ENCODE measurements around the gene CACNA1A.
"Not testable (repeated sequence)": the region's sequence is repeated elsewhere in the genome, so short reads cannot be mapped to it uniquely, and the experiment has no call there.

The CACNA1A gene

GRCh38 chr19:13420780-13421179, 85.5 kb downstream of the CACNA1A start:
- DNase-seq: no peak

DNA sequence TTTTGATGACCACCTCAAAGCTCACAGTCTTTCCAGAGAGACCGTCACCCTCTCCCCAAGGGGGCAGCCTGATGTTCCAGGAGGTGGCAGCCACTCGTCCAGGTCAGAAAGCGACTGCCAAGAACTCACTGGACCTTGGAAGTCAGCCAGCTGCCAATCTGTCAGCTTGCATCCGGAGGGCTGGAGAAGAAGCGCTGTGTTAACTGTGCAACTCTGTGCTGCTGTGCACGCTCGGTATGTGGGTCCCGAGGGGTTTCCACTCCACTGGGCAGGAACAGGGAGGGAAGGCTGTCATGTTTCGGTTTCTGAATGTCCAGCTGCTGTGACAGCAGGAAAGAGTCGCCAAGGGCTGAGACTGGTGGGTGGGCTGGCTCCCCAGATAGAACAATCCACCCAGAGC, 89.2 kb downstream of the CACNA1A start:
- DNase-seq: no peak

DNA sequence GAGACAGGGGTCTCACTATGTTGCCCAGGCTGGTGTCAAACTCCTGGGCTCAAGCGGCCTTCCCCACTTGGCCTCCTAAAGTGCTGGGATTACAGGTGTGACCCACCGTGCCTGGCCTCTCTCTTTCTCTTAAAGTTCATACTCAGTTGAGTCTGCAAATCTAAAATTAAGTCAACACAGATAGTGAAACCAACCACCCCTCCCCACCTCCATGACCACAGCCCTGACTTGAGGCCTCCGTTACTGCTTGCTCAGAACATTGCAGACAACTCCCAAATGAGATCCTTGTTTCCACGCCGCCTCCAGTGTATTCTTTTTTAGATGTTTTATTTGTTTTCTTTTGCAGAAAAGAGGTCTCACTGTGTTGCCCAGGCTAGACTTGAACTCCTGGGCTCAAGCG, 94.4 kb downstream of the CACNA1A start:
- no peak for DNase-seq

DNA sequence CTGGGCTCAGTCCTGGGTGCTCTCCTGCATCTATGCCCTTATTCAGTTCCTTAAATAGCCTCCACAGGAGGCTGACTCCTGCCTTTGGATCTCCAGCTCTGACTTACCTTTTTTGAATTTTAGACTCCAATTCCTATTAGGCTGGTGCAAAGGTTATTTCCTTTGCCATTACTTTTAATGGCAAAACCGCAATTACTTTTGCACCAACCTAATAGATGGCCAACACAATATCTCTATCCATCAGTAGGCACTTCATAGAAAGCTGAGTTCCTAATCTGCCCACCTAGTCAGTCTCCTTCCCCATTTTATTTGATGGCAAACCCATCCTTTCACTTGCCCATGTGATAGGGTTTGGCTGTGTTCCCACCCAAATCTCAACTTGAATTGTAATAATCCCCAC, 95.3 kb downstream of the CACNA1A start:
- DNase-seq: no peak

- no peak for DNase-seq
Measured at GRCh38 chr19:13408889-13409518, 97.3 kb downstream of the CACNA1A start.

DNA sequence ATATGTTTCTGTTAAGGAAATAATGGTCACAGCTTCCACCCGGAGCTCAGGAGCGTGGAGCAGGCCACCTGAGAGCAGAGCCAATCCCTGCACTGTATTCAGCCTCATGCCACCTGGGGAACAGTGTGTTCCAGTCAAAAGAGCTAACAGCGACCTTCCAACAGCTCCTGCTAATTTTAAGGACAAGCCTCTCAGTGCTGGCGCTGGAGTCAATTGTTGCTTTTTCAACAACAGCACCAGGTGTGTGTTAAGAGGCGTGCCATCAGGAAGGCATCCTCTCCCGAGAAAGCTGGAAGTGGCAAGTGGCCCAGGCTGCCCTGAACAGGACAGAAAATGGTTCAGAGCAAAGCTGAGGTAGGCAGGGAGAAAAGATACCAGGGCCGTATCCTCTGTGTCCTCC, 102.0 kb downstream of the CACNA1A start:
- DNase-seq: no peak

GRCh38 chr19:13401388-13401787, 104.9 kb downstream of the CACNA1A start:
- DNase-seq: no peak

DNA sequence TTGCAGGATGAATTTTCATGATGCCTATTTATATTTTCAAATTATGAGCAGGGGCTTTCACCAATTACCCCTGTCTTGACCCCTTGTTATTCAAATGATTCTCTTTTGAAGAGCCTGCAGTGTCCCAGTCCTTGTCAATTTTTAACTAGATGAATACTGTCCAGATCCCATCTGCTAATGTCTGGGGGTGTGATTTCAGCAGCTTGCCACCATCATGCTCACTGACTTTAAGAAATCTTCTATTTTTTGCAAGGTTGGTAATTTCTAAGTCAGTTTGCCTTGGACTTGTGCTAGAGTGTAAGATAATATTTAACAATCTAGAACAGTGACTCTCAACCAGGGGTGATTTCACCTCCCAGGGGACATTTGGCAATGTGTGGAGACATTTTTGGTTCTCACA, 106.0 kb downstream of the CACNA1A start:
- no peak for DNase-seq

DNA sequence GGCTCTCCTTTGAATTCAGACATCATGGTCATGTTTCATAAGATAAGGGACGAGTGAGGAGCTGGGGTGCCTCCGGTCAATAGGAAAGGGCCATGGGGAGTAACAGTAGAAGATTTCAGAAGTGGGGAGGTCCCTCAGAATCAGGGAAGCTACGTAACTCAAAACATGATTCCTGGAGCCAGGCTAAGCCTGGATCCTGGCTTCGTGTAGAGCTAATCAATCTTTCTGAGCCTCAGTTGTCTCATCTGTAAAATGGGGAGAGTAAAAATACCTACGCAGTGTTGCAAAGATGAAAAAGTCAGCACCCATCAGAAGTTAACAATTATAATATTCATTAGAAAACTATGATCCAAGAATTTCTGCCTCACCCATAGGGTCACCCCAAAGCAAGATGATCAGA, 106.5 kb downstream of the CACNA1A start:
- no peak for DNase-seq

- DNase-seq: no peak
Measured at GRCh38 chr19:13398780-13399726, 107.2 kb downstream of the CACNA1A start.

- no peak for DNase-seq
Measured at GRCh38 chr19:13398182-13398581, 108.1 kb downstream of the CACNA1A start.

DNA sequence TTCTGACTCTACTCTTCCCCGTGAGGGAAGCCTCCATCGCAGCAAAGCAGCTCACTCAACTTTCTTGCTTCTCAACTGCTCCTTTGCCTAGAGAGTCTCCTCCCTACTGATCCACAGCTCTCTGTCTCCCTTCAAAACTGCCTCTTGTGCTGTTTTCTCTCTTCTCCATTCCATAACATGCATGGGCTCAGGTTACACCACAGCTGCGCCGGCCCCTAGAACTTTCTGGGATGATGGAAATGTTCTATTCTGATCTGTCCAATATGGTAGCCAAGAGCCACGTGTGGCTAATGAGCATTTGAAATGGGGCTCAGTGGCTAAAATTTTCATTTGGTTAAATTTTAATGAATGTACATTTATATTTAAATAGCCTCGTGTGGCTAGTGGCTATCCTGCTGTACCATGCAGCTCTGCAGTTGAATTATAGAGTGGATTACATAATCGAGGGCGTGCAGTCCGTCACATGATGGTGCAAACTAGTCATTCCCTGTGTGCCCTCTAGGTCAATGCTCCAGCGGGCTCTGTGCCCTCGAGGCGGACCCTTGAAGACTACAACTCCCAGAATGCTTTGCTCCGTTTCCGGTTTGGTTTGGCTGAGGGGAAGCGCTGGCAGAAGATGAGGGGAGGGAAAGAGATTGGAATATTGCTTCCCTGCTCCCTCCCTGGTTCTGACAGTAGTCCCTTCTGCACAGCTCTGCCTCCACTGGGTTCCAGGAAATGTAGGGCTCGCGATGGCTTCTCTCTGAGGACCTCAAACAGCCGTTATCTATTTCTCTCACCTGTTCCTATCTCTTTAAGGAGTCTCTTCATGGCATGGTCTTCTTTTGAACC, 109.8 kb downstream of the CACNA1A start:
- DNase-seq: no peak

- no peak for DNase-seq
Measured at GRCh38 chr19:13382633-13382938, 123.7 kb downstream of the CACNA1A start.

GRCh38 chr19:13381827-13382632, 124.2 kb downstream of the CACNA1A start:
- no peak for DNase-seq

DNA sequence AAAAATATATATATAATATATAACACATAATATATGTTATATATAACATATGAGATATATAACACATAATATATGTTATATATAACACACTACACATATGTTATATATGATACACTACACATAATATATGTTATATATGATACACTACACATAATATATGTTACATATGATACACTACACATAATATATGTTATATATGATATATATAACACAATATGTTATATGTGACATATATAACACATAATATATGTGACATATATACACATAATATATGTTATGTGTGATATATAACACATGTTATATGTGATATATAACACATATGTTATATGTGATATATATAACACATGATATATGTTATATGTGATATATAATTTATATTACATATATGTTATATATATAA, 129.7 kb downstream of the CACNA1A start:
- no peak for DNase-seq

DNA sequence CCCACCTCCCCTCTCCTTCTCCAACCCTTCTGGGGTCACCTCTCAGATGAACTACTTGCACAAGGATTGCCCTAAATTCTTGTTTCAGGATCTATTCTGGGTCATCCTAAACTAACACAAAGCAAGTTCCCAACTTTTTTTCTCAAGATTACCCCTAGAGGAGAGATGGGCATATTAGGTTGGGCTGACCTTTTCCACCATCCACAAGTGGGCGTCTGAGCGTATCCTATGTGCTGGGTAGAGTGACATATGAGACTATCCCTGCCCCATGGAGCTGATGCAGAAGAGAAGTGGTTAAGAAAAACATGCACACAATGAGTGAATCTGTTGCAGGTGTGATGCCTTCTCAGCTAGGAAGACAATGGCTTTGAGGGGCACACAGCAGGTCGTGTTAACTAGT, 132.7 kb downstream of the CACNA1A start:
- no peak for DNase-seq

DNA sequence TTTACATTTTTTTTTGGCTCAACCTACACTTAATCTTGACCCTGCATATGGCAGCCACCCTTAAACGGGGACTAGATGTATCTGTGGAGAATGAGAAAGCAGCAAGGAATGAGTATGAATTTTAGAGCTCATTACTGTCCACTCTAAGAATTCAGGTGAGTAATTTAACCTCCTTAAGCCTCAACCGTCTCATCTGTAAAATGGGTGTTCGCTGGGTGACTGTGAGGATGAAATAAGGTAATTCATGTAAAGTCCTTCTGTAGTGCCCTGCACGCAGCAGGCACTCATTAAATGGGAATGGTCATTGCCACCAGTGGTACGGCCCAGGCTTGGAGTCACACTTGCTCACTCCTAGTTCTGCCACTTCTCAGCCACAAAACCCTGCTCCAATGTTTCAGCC, 135.3 kb downstream of the CACNA1A start:
- DNase-seq: no peak

GRCh38 chr19:13366529-13367143, 139.6 kb downstream of the CACNA1A start:
- DNase-seq: no peak

DNA sequence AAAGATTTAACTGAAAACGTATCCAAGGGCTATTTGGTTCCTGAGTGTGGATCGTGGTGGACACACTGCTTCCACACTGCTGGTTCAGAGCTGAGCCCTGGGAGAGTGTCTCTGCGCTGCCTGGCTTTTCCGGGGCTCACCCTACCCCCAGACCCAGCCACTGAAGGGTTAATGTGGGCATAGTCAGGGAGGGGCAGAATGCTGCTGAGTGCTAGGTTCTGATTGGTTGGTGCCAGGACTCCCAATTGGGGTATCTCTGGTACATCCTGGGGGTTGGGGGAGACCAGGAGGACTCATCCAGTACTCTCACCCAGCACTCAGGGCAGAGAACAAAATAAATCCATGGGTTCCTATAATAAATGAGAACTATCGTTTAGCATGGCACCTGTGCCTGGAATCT, 142.3 kb downstream of the CACNA1A start:
- no peak for DNase-seq

- no peak for DNase-seq
Measured at GRCh38 chr19:13363245-13363644, 143.0 kb downstream of the CACNA1A start.

GRCh38 chr19:13362668-13363067, 143.6 kb downstream of the CACNA1A start:
- no peak for DNase-seq

DNA sequence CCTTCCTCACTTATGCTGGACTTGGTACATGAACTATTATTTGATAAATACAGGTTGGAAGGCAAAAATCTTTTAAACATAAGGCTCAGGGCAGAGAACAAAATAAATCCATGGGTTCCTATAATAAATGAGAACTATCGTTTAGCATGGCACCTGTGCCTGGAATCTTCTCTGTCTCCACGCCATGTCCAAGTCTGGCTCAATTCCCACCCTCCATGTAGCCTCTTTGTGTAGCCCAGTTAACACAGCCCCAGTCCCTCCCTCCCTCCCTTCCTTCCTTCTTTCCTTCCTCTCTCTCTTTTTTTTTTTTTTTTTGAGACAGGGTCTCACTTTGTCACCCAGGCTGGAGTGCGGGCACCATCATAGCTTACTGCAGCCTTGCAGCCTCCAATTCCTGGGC, 144.6 kb downstream of the CACNA1A start:
- not testable (repeated sequence) for DNase-seq

Data from stimulated activated naive CD4-positive, alpha-beta T cell treated with Interleukin-2 at 50 U/mL for 16 hours (primary cell).